NCI-H69 (cell line): ENCODE measurements around the gene MLX.

ENCODE experiments used
- DNase-seq: peaks from one replicate; lab custom pipeline; 2025; lab: John Stamatoyannopoulos, UW

The MLX gene

DNA sequence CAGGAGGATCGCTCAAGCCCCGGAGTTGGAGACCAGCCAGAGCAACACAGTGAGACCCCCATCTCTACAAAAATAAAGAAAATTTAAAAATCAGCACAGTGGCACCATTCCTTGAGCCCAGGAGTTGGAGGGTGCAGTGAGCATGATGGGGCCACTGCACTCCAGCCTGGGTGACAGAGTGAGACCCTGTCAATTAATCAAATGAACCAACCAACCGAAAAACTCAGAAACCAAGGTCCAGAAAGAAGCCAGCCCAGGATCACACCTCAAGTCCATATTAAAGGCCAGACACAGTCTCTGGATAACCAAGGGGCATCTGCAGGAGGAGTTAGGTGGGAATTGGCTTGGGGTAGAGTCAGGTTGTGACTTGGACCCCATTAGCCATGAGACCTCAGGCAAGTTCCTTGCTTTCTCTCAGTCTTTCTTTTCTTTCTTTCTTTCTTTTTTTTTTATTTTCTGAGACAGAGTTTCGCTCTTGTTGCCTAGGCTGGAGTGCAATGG lies 11.7 kb upstream of the MLX start:
- DNase-seq, result peak; percentile 45

DNA sequence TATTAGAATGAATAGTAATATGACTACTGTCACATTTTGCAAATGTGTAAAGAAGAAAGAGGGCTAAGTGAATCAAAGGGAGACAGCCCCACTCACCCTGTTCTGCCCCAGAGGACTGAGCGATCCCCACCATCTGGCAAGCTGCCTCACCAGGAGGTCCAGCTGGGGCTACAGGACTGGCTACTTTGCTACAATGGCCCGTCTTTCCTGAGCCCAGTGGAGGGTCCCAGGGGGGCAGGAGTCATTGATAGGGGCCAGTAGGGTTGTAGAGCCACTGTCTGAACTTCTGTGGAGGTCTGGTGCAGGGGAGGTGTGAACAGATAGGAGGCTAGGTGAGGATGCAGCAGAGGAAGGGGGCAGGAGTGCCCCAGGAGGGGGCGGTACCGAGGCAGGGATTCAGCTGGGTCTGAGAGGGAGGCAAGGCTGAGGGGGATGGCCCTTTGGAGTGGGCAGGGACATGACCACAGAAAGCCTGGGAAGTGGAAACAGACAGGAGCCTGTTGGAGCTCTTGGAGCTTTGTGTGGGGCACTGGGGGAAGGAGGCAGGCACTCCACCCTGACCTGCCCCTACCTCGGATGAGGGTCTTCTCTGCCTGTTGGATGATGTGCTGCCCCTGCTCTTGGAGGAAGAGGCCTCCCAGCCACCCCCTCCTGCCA lies 10.8 kb upstream of the MLX start:
- peak; percentile 37 for DNase-seq

DNA sequence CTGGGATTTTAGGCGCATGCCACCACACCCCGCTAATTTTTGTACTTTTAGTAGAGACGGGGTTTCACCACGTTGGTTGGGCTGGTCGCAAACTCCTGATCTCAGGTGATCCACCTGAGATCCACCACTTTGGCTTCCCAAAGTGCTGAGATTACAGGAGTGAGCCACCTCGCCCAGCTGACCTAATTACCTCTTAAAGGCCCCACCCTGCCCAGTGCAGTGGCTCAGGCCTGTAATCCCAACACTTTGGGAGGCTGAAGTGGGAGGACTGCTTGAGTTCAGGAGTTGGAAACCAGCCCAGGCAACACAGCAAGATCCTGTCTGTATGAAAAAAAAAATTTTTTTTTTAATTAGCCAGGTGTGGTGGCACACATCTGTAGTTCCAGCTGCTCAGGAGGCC lies 7.8 kb upstream of the MLX start:
- peak; percentile 47 for DNase-seq

DNA sequence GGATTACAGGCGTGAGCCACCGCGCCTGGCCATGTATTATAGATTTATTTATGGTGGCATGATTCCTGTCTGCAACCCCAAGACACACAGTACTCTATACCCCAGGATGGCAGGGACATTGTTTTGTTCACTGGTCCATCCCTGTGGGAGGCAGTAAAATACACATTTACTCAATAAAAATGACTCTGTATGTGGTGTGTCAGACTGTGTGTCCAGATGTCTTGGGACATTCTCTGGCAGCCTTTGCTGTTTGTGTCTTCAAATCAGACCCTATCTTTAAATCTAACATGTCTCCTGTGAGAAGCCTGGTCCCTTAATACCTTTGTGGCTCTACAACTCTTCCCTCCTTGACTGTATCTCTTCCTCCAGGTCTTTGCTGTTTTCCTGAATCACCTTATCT lies 6.7 kb upstream of the MLX start:
- peak; percentile 59 for DNase-seq

DNA sequence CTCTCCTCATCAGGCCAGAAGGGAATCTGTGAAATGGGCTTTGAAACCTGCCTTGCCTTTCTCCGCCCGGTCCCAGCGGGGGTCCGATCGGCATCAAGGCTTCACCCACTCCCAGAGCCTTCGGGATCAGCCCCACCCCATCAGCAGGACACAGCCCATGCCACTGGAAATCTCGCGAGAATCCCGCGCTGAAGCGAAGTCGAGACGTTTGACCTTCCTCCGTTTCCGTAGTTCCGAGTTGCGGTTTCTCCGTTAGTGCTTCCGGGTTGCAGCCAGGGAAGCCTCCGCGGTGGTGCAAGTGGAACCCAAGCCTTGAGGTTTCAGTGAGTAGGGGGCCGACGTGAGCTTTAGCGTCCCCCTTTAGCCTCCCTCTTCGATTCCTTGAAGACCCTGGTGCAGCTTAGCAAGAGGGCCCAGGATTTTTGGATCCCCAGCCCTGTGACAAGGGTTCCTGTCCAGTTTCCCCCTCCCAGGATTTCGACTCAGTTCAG lies 5.0 kb upstream of the MLX start, which contains the start of gene COASY:
Gene COASY (plus strand): TSS at position 252 of the 491 bp plus-strand sequence. CDS start 475 bp downstream, outside the sequence.
- DNase-seq, result peak; percentile 99

DNA sequence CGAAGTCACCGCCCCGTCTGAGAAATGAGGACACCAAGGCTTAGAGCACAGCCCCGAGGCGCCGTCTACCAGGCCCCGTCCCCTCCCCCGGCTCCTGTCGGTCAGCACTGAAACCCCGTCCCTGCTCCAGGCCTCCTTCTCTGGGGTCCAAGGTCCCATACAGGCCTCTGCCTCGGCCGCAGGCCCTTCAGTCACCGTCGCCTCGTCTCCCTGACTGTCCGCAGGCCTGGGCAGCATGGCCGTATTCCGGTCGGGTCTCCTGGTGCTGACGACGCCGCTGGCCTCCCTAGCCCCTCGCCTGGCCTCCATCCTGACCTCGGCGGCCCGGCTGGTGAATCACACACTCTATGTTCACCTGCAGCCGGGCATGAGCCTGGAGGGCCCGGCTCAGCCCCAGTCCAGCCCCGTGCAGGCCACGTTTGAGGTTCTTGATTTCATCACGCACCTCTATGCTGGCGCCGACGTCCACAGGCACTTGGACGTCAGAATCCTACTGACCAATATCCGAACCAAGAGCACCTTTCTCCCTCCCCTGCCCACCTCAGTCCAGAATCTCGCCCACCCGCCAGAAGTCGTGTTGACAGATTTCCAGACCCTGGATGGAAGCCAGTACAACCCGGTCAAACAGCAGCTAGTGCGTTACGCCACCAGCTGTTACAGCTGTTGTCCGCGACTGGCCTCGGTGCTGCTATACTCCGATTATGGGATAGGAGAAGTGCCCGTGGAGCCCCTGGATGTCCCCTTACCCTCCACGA lies 4.3 kb upstream of the MLX start:
- DNase-seq, result peak; percentile 47

DNA sequence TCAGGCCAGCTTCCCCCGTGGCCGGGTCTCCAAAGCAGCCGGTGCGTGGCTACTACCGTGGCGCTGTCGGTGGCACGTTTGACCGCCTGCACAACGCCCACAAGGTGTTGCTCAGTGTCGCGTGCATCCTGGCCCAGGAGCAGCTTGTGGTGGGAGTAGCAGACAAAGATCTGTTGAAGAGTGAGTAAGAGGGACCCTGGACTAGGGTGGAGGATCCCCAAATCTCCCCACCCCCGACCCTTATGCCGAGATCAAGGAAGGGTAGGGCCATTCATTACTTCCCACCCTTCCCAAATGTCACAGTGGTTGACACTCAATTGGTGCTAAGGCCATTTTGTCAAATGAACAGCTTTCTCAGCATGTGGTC lies 3.8 kb upstream of the MLX start:
- no peak for DNase-seq

DNA sequence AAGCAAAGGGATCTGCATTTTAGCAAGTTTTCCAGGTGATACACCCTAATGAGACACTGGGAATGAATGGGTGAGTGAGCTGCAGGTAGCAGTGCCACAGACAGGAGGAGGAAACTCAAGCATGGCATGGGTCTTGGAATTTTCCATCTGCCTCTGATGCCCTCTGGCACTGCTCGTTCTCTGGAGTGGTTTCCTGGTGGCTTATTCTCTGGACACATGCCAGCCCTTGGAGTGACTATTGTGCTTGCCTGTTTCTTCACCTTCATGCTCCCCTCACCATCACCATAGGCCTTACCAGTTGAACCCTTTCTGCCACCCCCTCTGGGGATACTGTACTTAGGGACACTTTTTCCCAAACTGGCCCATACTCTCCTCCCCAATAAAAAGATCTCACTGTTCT lies 3.4 kb upstream of the MLX start:
- peak; percentile 63 for DNase-seq

DNA sequence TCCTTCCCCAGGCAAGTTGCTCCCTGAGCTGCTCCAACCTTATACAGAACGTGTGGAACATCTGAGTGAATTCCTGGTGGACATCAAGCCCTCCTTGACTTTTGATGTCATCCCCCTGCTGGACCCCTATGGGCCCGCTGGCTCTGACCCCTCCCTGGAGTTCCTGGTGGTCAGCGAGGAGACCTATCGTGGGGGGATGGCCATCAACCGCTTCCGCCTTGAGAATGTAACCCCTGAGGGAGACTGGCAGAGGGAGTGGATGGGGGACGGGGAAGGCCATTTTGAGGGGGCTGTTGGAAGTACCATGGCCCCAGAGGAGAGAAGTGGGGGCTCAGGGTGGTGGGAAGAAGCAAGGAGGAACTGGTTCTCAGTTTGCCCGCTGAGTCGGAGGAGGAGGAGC lies 3.0 kb upstream of the MLX start:
- no peak for DNase-seq

DNA sequence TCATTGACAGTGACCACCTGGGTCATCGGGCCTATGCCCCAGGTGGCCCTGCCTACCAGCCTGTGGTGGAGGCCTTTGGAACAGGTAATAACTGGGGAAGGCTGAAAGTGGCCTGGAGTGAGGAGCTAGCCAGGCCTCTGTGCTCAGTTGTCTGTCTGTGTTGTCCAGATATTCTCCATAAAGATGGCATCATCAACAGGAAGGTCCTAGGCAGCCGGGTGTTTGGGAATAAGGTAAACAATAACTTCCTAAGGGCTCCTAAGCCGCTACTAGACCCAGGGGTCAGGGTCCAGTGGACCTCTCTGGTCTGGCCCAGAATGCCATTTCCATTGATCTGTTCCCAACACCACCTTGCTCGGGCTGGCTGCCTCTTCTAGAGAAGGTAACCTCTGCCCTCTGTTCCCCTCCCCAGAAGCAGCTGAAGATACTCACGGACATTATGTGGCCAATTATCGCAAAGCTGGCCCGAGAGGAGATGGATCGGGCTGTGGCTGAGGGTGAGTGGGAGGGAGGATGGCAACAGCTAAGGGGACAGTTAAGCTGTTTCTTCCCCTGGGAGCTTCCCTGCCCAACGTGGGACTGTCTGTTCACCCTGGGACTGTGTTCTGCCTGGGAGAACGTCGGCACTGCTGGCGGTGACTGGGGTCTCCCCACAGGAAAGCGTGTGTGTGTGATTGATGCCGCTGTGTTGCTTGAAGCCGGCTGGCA lies 1.9 kb upstream of the MLX start:
- DNase-seq, result no peak

DNA sequence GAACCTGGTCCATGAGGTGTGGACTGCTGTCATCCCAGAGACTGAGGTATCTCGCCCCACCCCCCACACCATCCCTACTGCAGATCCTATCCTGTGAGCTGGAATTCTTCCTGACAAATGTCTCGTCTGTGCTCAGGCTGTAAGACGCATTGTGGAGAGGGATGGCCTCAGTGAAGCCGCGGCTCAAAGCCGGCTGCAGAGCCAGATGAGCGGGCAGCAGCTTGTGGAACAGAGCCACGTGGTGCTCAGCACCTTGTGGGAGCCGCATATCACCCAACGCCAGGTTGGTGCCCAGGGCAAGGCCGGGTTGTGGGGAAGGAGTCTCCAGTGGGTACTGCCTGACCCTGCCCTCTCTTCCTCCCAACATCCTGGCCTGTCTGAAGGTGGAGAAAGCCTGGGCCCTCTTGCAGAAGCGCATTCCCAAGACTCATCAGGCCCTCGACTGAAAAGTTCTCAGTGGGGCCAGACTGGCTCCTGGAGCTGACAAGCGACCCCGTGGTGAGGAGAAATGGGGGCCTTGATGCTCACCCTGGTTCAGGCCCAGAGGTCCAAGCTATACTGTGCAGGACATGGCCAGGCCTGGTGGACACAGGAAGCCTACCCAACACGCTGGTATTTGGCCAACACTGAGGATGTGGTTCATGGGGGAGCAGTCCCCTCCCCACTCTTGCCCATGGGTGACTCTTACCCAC lies 1.2 kb upstream of the MLX start:
- no peak for DNase-seq

DNA sequence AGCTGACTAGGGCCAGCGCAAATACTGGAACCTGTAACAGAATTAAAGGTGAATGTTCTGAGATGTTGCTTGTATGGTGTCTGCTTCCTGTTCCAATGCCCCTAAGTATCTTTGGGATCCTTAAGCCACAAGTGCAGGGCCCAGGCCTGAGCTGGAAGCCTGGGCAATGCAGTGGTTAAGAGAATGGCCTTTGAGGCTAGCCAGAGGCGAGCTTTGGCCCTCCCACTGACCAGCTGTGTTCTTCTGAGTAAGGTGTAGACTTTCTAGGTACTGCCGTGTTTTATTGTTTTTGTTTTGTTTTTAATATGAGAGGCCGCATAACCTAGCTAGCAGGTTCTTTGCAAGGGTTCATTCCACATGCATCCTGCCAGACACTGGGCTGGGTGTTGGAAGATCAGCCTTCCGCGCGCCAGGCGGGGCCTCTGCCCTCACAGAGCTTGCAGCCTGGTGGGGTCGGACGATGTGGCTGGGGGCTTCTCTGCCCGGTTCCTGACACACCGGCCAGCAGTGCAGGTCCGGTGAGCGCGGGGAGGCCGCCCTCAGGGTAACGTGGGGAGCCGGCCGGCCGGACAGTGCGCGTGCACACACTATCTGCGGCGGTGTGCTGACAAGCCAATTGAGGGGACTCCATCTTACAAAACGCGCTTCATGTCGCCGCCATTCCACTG lies 551 bp upstream of the MLX start:
- no peak for DNase-seq

DNA sequence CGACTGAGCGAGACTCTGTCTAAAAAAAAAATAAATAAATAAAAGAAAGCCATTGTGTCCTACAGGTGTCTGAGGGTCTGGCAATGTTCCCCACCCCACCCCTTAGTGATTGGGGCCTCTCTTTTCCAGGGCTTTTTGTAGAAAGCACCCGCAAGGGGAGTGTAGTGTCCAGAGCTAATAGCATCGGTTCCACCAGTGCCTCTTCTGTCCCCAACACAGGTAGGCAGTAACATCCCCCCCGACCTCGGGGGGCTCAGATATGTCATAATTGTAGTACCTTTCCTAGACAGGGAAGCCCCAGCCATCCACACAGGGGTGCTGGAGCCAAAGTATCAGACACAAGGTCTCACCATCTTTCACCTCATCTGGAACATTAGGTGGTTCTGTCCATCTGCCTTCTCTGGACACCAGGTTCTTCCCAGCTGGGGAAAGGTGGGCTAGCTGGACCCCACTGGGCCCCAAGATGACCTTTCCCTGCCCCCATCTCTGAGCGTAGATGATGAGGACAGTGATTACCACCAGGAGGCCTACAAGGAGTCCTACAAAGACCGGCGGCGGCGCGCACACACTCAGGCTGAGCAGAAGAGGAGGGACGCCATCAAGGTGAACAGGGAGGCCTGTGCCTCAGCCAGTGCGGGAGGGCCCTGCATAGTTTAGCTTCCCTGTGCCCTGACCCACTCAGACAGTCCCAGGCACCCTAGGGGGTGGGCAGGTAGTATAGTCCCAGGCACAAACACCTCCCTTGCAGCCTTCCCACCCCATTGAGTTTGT lies 1.6 kb downstream of the MLX start:
- no peak for DNase-seq

DNA sequence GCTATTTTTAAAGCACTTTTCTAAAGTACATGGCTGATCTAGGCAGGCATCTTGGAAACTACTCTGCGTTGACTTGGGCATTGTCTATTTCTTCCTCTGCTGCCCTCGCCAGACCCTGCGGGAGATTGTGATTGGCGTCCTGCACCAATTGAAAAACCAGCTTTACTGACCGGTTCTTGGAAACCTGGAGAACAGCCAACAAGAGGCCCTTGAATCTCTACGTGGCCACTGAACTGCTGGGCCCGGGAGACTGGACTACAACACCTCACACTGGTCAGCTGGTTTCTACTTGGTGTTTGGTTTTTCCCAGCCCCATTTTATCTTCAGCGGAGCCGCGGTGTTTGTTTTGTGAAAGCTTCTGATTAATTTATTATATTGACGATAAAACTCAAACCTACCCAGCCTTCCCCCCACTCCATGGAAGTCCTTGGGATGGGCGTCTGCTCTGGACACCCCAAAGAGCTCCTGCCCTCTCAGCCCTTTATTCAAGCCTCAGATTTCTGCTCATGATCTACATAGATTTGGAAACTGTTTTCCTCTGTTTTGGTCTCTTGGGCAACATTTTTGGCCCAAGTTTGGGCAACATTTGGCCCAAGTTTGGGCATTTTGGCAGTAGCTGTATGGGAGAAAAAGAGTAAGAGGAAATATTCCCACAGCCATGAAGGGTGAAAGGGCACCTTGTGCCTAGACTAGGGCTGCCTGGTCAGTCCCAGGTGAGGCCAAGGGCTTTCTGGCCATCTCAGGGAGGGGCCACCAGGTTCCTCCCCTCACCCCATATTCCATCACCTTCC lies 4.7 kb downstream of the MLX start:
- DNase-seq, result no peak

DNA sequence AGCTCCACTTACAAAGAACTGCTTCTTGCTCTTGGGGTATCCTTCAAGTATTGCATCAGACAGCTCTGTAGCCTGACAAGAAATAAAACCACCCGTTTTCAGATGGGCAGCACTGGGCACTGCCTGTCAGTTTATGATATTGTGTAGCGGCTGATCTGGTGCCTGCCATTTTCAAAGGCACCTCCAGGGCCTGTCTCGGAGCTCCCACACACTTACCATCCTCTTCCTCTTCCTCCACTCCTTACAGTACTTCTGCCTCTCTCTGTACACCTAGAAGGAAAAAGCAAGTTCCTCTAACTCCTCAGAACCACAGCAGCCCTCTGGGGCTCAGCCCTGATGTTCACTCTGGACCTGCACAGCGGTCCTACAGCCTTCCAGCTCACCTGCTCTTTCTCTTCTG lies 6.2 kb downstream of the MLX start:
- no peak for DNase-seq

DNA sequence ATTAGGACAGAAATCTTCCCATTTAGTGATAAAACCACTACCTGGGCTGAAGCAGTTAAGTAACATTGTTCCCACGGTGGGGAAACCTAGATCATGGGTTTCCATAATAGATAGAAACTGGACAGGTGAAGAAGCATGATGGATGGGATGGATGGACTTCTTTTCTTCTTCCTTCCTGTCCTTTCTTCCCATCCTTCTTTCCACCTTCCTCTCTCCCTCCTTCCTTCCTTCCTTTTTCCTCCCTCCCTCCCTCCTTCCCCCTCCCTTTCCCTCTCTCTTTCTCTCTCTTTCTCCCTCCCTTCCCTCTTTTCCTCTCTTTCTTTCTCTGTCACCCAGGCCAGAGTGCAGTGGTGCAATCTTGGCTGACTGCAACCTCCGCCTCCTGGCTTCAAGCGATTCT lies 7.6 kb downstream of the MLX start:
- DNase-seq, result no peak

DNA sequence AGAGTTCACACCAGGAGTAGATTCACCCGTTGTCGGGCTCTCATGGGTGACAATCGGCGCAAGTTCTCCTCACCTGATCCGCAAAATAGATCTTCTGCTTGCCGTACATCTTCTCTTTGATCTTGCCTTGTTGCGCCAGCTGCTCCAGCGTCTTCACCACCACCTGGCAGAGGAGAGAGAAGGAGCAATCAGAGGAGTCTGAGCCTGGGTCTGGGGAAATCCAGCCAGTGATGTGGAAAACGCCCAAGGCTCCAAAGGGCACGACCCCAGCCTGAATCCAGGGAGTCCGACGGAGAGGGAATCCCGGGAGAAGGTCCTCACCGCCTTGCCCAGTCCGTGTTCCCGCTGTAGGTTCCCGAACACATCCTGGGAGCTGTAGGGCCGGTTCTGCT lies 10.2 kb downstream of the MLX start:
- peak; percentile 67 for DNase-seq

DNA sequence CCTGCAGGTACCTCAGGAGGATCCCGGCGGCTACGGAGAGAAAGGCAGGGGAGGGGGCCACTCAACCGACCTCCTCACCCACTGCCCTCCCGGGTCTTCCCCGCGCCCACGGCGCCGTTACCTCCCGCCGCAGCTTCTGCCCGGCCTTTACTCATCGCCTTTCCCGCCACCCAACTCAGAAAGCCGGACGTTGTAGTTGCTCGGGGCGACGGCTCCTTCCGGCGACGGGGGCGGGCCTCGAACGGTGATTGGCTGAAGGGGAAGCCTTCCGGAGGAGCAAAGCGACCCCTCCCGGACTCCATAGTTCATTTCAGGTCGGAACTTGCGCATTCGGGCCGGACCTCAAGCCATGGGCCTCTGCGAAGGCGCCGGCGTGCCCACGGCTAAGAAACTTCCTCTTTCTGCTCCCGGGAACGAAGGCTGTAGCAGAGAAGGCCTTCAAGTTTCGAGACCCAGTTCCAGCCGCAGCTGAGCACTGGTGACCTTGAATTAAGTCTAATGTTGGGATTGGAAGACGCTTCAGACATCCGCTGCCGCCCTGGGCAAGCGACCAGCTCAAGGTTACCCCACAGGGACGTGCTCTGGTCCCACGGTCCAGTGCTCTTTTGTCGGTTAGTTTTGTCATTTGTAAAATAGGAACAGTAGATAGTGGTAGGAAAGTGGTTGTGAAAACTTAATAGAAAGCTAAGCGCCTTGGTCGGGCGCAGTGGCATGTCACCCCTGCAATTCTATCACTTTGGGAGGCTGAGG lies 10.8 kb downstream of the MLX start, which contains the start of gene PSMC3IP:
Gene PSMC3IP (minus strand): TSS at position 198 of the 750 bp plus-strand sequence. CDS start 43 bp downstream, at position 155.
- DNase-seq, result peak; percentile 98

DNA sequence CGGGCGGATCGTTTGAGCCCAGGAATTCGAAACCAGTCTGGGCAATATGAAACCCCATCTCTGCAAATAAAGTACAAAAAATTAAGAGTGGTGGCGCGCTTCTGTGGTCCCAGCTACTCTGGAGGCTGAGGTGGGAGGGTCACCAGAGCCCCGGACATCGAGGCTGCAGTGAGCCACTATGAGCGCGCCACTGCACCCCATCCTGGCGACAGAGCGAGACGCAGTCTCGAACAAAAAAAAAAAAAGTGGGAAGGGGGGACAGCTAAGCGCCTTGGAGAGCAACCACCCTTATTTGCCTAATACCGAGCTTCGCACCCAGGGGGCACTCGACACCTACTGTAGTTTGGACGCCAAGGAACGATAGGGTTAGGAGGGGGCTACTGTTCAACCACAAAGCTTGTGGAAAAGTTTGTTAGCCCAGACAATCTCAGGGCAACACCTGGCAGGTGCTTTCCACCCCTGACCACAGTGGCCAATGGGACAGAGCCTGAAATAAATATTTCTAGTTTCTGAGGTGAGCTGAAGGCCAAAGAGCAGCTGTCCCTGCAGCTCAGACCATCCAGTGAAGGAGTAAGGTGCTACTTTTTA lies 11.5 kb downstream of the MLX start:
- DNase-seq, result peak; percentile 89
